A673 (cell line): ENCODE measurements around the gene ETV3L.

Experiments
- CTCF ChIP-seq: fragments of 300-800, 200-600 bp; sonication (generic); conservative IDR thresholded peaks from 2 replicates; pipeline ENCODE4 v1.5.1; 2017; ENCODE audit warnings: low read depth, mild to moderate bottlenecking, antibody characterized with exemption, low read length, moderate library complexity, mixed read lengths
- EZH2 ChIP-seq: fragments of 200-600 bp; sonication (generic); IDR thresholded peaks from 2 replicates; pipeline ENCODE4 v1.6.1; 2017; ENCODE audit warnings: borderline replicate concordance, low read depth, mild to moderate bottlenecking, mixed read lengths, antibody characterized with exemption, low read length; ENCODE audit not compliant: poor library complexity, severe bottlenecking

GRCh38 chr1:157056269-157056668, 43.3 kb downstream of the ETV3L start:
- TF ChIP-seq CTCF (no peak), EZH2 (no peak)
